Lower leg skin (tissue), 3 donors: ENCODE data around the gene FOXJ3.

Experiments used
- POLR2A ChIP-seq, 2 donors: fragments of 450-650 bp; IDR thresholded peaks; one replicate each; pipeline ENCODE4 v1.6.1; 2016 to 2017; ENCODE audit warnings: antibody characterized with exemption in 2 of 2, mild to moderate bottlenecking in 1 of 2, moderate library complexity in 1 of 2
- TF ChIP-seq, protein P1 (sequence below), 3 donors: fragments of 450-650 bp; IDR thresholded peaks; one replicate each; pipeline ENCODE4 v1.5.1; 2016; ENCODE audit warnings: antibody characterized with exemption in 3 of 3, mild to moderate bottlenecking in 3 of 3, moderate library complexity in 2 of 3

GRCh38 chr1:42318601-42319000, 16.4 kb downstream of the FOXJ3 start:
- TF ChIP-seq, protein P1, sequence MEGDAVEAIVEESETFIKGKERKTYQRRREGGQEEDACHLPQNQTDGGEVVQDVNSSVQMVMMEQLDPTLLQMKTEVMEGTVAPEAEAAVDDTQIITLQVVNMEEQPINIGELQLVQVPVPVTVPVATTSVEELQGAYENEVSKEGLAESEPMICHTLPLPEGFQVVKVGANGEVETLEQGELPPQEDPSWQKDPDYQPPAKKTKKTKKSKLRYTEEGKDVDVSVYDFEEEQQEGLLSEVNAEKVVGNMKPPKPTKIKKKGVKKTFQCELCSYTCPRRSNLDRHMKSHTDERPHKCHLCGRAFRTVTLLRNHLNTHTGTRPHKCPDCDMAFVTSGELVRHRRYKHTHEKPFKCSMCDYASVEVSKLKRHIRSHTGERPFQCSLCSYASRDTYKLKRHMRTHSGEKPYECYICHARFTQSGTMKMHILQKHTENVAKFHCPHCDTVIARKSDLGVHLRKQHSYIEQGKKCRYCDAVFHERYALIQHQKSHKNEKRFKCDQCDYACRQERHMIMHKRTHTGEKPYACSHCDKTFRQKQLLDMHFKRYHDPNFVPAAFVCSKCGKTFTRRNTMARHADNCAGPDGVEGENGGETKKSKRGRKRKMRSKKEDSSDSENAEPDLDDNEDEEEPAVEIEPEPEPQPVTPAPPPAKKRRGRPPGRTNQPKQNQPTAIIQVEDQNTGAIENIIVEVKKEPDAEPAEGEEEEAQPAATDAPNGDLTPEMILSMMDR (IDR thresholded peaks at IDR 0.05), result no peak
- no peak for TF ChIP-seq POLR2A (IDR thresholded peaks at IDR 0.05)
